ENCODE results near the gene CRK.
"Not testable (repeated sequence)": the region's sequence is repeated elsewhere in the genome, so short reads cannot be mapped to it uniquely, and the experiment has no call there.

Gene CRK

DNA sequence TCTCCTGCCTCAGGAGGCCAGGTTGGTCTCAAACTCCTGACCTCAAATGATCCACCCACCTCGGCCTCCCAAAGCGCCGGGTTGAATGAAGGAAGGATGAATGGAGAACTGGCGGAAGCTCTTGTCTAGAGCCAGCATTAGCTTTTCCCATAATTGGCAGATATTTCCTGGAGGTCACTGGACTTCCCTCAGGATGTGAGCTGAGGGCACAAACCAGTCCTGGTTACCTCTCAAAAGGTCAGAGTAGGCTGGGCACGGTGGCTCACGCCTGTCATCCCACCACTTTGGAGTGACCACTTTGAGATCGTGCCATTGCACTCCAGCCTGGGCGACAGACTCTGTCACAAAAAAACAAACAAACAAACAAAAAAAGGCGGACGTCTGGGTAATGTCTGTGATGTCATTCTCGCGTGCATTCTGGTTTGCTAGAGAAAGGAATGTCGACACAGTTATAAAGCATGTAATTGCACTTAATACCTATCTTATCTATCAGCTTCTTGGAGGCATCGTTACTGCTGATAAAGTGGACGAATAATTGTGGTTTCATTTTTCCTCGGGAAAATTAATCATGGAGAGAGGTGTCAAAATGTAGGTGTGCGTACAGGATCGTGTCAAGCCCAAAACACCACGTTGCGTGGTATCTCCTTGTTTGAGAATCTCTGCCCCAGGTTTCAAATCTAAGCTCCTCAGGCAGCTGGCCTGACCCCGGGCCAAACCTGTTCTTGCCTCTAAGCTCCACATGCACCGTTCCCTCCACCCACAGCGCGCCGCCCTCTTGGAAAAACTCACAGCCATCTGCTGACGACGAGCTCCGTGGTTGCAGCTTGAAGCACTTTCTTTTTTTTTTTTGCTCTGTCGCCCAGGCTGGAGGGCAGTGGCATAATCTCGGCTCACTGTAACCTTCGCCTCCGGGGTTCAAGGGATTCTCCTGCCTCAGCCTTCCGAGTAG is 6.4 kb upstream of the CRK start:
- no peak for DNase-seq

DNA sequence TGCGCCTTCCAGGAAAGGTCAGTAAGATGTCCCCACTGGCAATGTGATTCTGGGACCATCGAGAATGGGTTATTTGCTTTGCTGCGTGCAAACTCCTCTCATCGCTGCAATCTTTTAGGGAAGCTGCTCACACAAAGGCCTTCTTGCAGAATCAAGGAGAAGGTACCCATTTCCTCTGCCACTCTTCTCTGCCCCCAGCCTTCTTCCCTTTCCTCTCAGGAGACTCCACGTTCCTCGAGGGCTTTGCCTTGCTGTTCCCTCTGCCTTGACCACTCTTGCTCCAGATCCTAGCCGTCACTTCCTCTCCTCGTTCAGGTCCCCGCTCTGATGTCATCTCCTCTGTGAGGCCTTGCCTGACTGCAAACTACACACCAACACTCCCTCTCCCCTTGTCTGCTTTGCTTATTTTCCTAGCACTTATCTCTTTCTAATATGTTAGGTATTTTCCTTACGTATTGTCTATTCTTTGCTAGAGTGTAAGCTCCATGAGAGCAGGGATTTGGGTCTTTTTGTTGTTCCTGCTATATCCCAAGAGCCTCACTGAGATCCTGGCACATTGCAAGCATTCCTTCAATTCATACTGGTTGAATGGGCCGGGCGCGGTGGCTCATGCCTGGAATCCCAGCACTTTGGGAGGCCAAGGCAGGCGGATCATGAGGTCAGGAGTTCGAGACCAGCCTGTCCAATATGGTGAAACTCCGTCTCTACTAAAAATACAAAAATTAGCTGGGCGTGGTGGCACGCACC is 5.3 kb upstream of the CRK start:
- no peak for DNase-seq

DNA sequence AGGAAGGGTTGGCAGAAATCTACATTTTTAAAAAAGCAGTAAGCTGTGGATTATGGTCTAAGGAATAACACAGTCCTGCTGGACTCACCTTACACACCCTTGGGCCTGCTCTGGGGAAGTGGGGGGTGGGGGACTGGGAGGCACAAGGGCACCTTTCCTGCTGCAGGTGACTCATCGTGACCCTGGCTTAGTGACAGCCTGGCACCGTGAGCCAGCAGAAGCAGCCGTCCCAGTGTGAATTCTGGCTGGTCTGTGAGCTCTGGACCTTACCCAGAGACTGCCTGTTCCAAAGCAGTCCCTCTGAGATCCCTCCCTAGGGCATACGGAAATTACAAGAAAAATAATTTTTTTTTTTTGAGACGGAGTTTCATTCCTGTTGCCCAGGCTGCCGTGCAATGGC is 4.2 kb upstream of the CRK start:
- no peak for DNase-seq

DNA sequence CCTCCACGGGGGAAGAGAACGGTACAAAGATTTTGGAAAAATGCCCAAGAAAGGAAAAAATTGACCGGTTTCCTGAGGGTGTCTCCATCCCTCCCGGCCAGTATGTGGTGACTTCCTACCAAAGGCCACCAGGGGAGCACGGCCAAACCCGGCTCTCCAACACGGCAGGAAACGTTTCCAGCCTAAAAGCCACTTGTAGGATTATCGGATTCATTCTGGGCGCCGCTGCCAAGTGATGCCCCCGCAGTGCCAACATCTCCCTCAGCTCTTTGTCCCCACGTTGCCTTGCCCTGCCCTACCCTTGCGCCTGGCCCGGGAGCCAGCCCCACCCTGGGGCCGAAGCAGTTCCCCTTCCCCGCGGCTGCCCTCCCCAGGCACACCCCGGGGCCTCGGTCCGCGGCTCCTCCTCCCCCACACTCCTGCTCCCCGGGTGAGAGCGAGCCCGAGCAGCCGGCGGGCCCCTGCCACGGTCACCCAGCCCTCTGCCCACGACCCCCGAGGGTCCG is 688 bp downstream of the CRK start:
- DNase-seq, result peak; percentile 30 to 35

DNA sequence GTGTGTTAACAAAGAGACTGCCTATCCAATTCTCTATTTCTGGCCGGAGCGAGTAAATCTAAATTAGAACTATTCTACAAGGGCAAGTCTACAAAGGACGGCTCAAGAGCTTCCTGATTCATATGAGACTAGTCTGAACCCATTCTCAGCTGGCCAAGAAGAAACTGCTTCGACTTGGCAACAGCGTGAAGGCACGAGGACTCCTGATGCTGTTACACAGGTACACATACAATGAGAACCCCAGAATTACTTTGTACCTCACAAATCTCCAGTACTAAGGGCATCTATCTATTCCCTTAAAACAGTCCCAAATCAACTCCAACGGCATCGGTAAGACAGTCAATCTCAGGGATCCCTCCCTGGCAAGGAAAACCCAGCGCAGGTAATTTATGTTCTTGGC is 1.5 kb downstream of the CRK start:
- DNase-seq, result no peak

DNA sequence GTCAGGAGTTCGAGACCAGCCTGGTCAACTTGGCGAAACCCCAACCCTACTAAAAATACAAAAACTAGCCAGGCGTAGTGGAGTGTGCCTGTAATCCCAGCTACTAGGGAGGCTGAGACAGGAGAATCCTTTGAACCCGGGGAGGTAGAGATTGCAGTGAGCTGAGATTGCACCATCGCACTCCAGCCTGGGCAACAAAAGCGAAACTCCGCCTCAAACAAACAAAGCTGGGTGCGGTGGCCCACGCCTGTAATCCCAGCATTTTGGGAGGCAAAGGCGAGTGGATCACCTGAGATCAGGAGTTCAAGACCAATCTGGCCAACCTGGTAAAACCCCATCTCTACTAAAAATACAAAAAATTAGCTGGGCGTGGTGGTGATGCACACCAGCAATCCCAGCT is 2.3 kb downstream of the CRK start:
- not testable (repeated sequence) for DNase-seq

DNA sequence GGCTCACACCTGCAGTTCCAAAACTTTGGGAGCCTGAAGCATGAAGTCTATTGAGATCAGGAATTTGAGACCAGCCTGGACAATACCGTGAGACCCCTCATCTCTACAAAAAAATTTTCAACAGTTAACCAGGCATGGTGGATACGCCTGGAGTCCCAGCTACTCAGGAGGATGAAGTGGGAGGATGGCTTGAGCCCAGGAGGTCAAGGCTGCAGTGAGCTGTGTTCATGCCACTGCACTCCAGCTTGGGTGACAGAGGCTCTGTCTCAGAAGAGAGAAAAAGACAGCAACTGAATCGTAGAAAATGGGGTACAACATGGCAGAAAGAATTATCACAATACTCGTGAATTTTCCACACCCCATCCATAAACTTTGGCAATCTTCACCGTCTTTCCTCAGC is 3.2 kb downstream of the CRK start:
- no peak for DNase-seq

DNA sequence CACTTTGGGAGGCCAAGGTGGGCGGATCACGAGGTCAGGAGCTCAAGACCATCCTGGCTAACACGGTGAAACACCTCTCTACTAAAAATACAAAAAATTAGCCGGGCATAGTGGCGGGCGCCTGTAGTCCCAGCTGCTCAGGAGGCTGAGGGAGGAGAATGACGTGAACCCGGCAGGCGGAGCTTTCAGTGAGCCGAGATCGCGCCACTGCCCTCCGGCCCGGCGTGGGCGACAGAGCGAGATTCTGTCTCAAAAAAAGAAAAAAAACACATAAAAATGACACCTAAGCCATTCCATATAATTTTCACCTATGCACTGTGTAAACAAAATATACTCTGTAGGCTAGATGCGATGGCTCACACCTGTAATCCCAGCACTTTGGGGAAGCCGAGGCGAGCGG is 5.8 kb downstream of the CRK start:
- DNase-seq, result not testable (repeated sequence)

DNA sequence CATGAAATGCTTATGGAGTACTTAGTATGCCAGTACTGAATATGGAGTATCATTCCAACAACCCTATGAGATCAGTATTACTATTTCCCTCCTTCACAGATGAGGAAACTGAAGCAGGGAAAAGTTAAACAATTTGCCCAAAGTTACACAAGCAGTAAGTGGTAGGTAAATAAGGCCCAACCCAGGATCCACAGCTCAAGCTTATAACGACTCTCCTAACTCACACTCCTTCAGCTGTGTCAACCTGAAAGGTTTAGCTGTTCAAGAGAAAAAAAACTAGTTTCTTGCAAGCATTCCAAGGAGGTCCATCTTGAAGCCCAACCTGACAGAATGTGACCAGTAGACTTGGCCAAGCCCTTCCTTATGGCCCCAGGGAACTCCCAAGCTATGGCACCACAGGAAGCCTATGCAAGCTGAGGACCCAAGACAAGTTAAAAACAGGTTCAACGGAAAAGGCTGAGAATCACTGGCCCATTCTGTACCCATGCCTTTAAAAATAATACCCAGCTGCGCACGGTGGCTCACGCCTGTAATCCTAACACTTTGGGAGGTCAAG is 6.5 kb downstream of the CRK start:
- DNase-seq, result no peak

DNA sequence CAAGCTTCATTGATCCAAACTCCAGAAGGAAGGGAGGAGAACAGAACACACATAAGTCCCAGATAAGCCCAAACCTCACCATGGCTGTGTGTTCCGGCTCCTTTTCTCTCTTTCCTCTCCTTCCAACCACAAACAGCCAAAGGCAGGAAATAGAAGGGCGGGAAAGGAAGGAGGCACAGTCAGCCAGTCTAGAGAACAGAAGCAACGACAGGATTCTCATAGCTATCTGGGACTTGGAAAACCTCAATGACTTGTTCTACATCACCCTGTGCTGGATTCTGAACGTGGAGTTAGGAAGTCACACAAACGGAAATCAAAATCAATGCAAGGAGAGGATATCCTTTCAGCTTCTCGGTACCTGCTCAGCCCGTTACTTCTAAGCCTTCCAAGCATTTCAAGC is 9.0 kb downstream of the CRK start:
- no peak for DNase-seq

DNA sequence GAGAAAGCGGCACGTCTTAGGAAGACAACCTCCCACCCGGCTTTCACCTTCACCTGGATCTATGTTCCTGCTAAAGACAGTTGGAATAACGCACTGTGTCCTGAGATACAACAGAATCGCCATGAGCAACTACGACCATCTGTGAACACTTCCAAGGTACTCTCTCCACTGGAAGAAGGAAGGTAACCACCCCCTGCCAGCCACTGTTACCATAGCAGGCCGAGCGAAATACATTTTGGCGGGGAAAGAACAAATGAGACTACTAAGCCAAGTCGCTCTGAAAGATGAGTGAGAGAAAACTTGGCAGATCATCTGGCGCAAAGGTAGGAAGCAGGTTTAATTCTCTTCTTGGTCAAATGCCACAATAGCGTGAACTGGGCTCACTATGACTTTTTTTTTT is 9.8 kb downstream of the CRK start:
- DNase-seq, result no peak

DNA sequence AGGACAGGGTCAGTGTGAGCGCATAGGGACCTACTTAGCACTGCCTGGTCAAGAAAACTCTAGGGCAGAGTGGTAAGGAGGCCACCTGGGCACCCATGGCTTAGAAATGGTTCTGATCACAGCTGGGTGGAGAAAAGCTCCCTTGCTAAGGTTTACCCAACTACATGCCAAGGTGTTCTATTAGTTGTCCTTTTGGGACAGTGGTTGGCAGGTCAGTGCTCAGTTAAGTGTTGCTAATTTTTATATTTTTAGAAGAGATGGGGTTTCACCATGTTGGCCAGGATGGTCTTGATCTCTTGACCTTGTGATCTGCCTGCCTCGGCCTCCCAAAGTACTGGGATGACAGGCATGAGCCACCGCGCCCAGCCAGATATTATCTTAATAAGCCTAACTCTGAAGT is 10.3 kb downstream of the CRK start:
- DNase-seq, result not testable (repeated sequence)

DNA sequence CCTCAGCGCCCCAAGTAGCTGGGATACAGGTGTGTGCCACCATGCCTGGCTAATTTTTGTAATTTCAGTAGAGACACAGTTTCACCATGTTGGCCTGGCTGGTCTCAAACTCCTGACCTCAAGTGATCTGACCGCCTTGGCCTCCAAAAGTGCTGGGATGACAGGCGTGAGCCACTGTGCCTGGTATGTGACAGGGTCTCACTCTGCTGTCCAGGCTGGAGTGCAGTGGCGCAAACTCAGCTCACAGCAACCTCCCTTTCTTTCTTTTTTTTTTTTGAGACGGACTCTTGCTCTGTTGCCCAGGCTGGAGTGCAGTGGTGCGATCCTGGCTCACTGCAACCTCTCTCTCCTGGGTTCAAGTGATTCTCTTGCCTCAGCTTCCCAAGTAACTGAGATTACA is 13.3 kb downstream of the CRK start:
- not testable (repeated sequence) for DNase-seq

DNA sequence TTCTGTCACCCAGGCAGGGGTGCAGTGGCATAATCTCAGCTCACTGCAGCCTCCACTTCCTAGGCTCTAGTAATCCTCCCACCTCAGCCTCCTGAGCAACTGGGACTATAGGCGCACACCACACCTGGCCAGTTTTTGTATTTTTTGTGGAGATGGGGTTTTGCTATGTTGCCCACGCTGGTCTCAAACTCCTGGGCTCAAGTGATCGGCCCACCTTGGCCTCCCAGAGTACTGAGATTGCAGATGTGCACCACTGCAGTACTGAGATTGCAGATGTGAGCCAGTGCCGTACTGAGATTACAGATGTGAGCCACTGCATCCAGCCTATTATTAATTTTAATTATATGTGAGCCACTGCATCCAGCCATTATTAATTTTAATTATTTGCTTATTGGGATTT is 13.8 kb downstream of the CRK start:
- DNase-seq, result no peak

DNA sequence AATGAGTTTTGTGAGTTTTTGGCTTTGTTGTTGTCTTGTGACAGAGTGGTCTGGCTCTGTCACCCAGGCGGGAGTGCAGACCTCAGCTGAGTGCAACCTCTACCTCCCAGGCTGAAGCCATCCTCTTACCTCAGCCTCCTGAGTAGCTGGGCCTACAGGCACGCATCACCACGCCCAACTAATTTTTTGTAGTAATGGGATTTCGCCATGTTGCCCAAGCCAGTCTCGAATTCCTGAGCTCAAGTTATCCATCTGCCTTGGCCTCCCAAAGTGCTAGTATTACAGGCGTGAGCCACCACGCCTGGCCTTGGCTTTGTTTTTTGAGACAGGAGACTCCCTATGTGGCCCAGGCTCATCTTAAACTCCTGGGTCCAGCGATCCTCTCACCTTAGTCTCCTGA is 15.1 kb downstream of the CRK start:
- DNase-seq, result no peak

DNA sequence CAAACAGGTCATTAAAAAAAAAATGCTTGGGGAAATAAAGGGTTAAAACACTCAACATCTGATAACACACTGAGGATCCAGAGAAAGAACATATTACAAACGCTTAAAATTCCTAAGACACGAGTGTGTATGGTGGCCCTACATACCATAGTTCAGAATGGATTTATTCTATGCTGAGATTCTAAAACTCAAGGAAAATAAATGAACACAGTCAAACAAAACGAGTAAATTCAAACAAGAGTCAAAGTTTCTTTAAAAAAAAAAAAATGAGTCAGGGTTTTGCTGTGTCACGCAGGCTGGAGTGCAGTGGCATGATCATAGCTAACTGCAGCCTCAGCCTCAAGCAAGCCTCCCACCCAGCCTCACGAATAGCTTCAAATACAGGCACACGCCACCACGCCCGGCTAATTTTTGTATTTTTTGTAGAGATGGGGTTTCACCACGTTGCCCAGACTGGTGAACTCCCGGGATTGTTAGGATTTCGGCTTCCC is 17.4 kb downstream of the CRK start:
- DNase-seq, result no peak

DNA sequence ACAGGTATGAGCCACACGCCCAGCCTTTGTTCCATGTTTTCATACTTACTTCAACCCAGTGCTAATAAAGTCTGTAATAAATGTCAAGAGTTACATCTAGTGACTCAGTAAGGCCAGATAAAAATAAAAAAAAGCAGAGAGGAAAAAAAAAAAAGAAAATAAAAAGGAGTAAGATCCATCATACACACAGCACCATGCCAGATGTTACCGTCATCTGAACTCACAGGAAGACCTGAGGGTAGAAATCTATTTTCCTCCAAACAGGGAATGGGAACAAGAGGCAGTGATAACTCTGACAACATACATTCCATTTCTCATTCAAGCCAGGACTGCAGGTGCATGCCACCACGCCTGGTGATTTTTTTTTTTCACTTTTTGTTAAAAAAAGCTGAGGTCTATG is 20.7 kb downstream of the CRK start:
- DNase-seq, result no peak

DNA sequence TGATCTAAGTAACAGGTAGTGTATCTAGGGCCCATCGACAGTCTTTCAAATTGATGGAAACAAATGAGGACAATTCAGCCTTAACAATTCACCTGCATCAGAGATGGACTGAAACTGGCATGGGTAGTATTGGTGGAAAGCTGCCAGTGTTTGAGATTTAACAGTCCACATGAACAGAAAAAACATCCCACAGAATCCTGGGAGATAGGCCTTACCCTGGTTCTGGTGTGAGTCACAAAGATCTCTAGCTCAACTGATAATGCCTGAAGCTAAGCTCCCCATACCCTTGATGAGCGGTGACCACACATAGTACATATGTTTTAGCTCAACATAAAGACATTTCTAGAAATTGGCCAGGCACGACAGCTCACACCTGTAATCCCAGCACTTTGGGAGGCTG is 21.9 kb downstream of the CRK start:
- DNase-seq, result no peak

DNA sequence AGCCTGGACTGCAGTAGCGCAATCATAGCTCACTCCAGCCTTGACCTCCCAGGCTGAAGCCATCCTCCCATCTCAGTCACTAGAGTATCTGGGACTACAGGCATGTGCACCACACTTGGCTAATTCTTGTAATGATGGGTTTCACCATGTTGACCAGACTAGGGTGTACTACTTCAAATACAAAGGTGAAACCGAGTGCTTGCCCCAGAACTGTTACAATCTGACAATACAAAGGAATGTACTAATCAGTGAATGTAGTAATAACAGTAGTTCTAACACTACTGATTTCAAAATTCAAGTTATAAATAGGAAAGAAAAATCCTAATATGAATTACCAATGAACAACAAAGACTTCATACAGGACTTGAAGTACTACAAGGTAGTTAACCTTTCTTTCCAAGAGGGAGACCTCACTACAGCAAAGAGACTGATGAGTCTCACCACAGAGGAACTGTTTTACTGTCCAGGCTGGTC is 24.4 kb downstream of the CRK start:
- DNase-seq, result no peak

DNA sequence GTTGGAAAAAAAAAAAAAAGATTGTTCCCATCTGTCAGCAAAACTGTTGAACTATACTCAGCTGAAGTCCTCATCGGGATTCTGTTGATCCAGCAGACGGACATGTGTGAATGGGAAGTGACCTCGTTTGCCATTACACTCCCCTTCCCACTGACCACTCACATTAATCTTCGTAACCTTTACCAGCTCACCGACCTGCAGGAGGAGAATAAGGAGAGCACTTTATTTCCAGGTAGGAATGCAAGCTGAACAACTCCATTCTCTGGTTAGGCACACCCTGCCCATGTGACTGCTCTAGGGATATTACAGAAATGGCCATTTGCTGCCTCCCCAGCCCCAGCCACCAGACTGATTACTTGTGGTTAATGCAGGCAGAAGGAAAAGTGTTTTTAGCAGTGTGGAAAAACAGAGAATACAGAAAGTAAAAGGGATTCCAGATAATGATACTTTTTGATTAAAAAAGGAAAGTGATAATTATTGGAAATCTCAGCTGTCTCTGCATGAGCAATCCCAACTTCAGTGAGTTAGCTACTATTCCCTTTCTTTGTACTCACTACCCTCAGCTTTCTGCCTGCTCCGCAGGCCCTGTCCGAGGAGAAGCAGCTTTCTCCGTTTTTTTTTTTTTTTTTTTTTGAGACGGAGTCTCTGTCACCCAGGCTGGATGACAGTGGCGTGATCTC is 32.4 kb downstream of the CRK start:
- DNase-seq, result no peak

DNA sequence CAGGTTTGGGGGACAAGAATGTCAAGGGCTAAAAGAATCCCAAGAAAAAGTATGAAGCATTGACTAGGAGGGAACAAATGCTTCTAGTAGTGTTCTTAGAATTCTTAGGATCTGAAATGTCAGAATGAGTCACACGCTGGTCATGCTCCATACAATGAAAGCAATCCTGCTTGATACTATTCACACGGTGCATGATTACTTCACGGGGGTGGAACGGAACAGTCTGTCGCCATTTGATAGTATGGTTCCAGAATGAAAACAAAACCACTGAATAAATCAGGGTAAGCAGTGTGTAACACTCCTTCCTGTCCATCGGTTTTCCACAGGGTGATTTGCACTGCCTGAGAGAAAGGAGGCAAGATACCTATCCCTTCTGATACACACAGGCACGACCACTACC is 33.1 kb downstream of the CRK start:
- DNase-seq, result no peak

DNA sequence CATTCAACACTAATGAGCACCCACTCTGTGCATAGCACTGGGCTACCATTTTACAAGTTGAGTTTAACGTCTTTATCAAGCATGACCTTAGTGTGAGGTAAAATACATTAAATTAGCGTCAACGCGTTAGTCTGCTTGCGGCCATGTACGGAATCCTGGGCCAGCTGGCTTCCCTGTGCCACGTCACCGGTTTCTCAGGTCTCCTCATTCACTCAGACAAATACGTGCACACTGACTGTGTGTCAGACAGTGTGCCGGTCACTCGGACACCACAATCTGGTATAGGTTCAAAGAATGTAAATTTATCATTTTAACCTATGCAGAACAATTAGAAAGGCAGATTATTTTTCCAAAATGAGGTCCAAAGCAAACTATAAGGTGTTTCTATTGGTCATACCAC is 34.6 kb downstream of the CRK start:
- DNase-seq, result no peak

DNA sequence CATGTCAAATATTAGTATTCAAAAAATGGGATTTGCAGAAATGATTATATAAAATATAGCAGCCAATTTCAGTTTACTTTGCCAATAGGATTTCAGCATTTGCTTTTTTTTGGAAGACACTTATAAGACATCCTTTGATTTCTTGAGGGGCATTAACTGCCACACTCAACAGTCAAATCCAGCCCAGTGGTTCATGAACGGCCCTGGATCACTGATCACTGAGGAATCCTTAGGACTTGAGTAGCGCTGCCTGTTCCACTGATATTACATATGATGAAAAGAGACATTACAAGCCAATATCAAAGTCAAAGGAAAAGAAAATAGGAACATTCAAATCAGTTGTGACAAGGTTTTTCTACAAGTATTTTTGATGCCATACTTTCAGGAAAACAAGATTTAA is 35.1 kb downstream of the CRK start:
- no peak for DNase-seq

All from stimulated activated CD4-positive, alpha-beta T cell treated with anti-CD3 and anti-CD28 coated beads, Interleukin-2, amount 100 ng/mL, for 48 hours (primary cell).